Peyer's patch (tissue), 4 donors: ENCODE data around the gene PHF10.

Source experiments
- CTCF ChIP-seq, 6 experiments: fragments of 450-650 bp in 4 of 6; fragments of 200-600 bp in 2 of 6; sonication (generic) in 1 of 6; IDR thresholded peaks; one replicate each; pipeline ENCODE4 v1.5.1; 2017 to 2019; ENCODE audit warnings: antibody characterized with exemption in 6 of 6, mild to moderate bottlenecking in 3 of 6, moderate library complexity in 1 of 6
- POLR2A ChIP-seq, 2 donors: fragments of 450-650 bp; IDR thresholded peaks; one replicate each; pipeline ENCODE4 v1.5.1; 2017; ENCODE audit warnings: antibody characterized with exemption in 2 of 2, mild to moderate bottlenecking in 2 of 2, moderate library complexity in 2 of 2

- TF ChIP-seq CTCF (IDR thresholded peaks at IDR 0.05), result no peak
- TF ChIP-seq POLR2A (IDR thresholded peaks at IDR 0.05), result no peak
Observed at GRCh38 chr6:169685860-169686259, 38.4 kb downstream of the PHF10 start.
